Erythroblast (primary cell): ENCODE data around the gene TLE7.

Source experiments
- GATA1 ChIP-seq: IDR thresholded peaks from 2 replicates; pipeline ENCODE4 v1.6.1; 2011; ENCODE audit warnings: low read depth, mild to moderate bottlenecking, control low read depth, low read length, moderate library complexity
- POLR2A ChIP-seq: IDR thresholded peaks from 2 replicates; pipeline ENCODE4 v1.6.1; 2011; ENCODE audit warnings: mild to moderate bottlenecking, low read length

DNA sequence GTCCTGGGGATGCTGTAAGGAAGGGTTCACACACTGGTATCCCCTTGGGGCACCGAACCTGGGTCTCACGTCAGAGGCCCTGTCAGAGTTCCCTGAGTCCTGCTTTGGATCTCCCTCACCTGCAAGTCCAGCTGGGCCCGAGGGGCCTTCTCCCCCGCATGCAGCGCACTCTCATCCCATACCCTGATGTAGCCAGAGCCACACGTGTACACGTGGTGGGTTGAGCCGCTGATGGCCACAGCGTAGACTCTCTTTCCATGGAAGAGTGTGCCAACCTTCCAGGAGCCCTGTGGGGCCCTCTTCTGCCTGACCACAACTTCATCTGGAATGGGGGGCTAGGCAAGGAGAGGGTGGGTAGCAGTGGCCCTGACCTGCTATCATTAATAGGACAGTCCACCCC, 9.9 kb downstream of the TLE7 start:
- TF ChIP-seq POLR2A (no peak), GATA1 (no peak)
